ENCODE data around the gene JUND.

- no peak for TF ChIP-seq ZNF274 (IDR thresholded peaks at IDR 0.05; ENCODE audit: low read depth, low read length)
- TF ChIP-seq SUZ12 (IDR thresholded peaks at IDR 0.05; ENCODE audit: extremely low read depth, insufficient read depth, insufficient read length): no peak
- TF ChIP-seq YY1 (IDR thresholded peaks at IDR 0.05; ENCODE audit: insufficient read depth, insufficient read length): no peak
These were observed 29.1 kb downstream of the JUND start for GRCh38 chr19:18252370-18252717.

All from NT2/D1 (cell line).